H1 (cell line): ENCODE data around the gene ANKH.

Source experiments
- CTCF ChIP-seq, 3 experiments: IDR thresholded peaks; 1 replicate in 2 of 3; 2 replicates in 1 of 3; pipeline versions ENCODE4 v1.5.1 to v1.6.1; 2011; ENCODE audit warnings: low read length in 3 of 3, mild to moderate bottlenecking in 3 of 3, inconsistent platforms in 2 of 3, low read depth in 1 of 3, moderate library complexity in 1 of 3; ENCODE audit not compliant: insufficient read depth in 1 of 3; ENCODE audit errors: control extremely low read depth in 1 of 3
- EZH2 ChIP-seq: fragments of 200-600 bp; sonication (generic); IDR thresholded peaks from 2 replicates; pipeline ENCODE4 v1.7.1; 2012; ENCODE audit warnings: low read depth, mild to moderate bottlenecking, moderate library complexity, low read length, inconsistent platforms; ENCODE audit not compliant: severe bottlenecking
- HDAC2 ChIP-seq, 2 experiments: fragments of 300-600 bp in 1 of 2; sonication (generic) in 1 of 2; IDR thresholded peaks; 2 replicates each; pipeline ENCODE4 v1.6.1; 2011 to 2012; ENCODE audit warnings: low read depth in 2 of 2, low read length in 2 of 2, mild to moderate bottlenecking in 2 of 2, moderate library complexity in 2 of 2, borderline replicate concordance in 1 of 2, inconsistent platforms in 1 of 2
- KDM1A ChIP-seq: fragments of 200-600, 300-600 bp; sonication (generic); IDR thresholded peaks from 2 replicates; pipeline ENCODE4 v1.7.1; 2016; ENCODE audit warnings: mild to moderate bottlenecking, low read length, borderline replicate concordance
- KDM5A ChIP-seq: fragments of 200-600 bp; IDR thresholded peaks from 2 replicates; pipeline ENCODE4 v1.7.1; 2012; ENCODE audit warnings: mild to moderate bottlenecking, low read length, inconsistent platforms, mixed read lengths
- POLR2A ChIP-seq, 2 experiments: IDR thresholded peaks; 1 replicate in 1 of 2; 2 replicates in 1 of 2; pipeline ENCODE4 v1.6.1; 2011; ENCODE audit warnings: low read depth in 2 of 2, low read length in 2 of 2, mild to moderate bottlenecking in 2 of 2; ENCODE audit errors: control extremely low read depth in 1 of 2
- POLR2AphosphoS5 ChIP-seq: IDR thresholded peaks from 2 replicates; pipeline ENCODE4 v1.6.1; 2011; ENCODE audit warnings: low read depth, low read length
- RBBP5 ChIP-seq: IDR thresholded peaks from 2 replicates; pipeline ENCODE4 v1.7.1; 2012; ENCODE audit warnings: low read depth, mild to moderate bottlenecking, inconsistent platforms, low read length, moderate library complexity, borderline replicate concordance
- RNF2 ChIP-seq: fragments of 200-900, 300-1000 bp; sonication (generic); IDR thresholded peaks from 2 replicates; pipeline ENCODE4 v1.7.1; 2016; ENCODE audit warnings: borderline replicate concordance, low read depth, mild to moderate bottlenecking, antibody characterized with exemption, low read length; ENCODE audit not compliant: poor library complexity, severe bottlenecking; ENCODE audit errors: missing control alignments
- USF2 ChIP-seq: IDR thresholded peaks from 2 replicates; pipeline ENCODE4 v1.6.1; 2011; ENCODE audit warnings: low read length, improper control_type of control experiment
- YY1 ChIP-seq: IDR thresholded peaks from 2 replicates; pipeline ENCODE4 v1.6.1; 2011; ENCODE audit warnings: low read depth, mild to moderate bottlenecking, low read length

GRCh38 chr5:14702238-14702839 lies 169.2 kb downstream of the ANKH start:
- TF ChIP-seq EZH2 (no peak), CTCF (IDR thresholded peaks at IDR 0.05; ENCODE audit: control extremely low read depth in 1 of 3, insufficient read depth in 1 of 3, low read depth in 1 of 3, low read length in 3 of 3) (no peak), HDAC2 (IDR thresholded peaks at IDR 0.05; ENCODE audit: borderline replicate concordance in 1 of 2, low read depth in 2 of 2, low read length in 2 of 2) (no peak), RBBP5 (no peak), KDM5A (no peak), POLR2A (IDR thresholded peaks at IDR 0.05; ENCODE audit: control extremely low read depth in 1 of 2, low read depth in 2 of 2, low read length in 2 of 2) (no peak), KDM1A (no peak), RNF2 (no peak), USF2 (no peak), POLR2AphosphoS5 (no peak), YY1 (no peak)
